Measurements from ENCODE around the gene CASD1.

CASD1 gene

DNA sequence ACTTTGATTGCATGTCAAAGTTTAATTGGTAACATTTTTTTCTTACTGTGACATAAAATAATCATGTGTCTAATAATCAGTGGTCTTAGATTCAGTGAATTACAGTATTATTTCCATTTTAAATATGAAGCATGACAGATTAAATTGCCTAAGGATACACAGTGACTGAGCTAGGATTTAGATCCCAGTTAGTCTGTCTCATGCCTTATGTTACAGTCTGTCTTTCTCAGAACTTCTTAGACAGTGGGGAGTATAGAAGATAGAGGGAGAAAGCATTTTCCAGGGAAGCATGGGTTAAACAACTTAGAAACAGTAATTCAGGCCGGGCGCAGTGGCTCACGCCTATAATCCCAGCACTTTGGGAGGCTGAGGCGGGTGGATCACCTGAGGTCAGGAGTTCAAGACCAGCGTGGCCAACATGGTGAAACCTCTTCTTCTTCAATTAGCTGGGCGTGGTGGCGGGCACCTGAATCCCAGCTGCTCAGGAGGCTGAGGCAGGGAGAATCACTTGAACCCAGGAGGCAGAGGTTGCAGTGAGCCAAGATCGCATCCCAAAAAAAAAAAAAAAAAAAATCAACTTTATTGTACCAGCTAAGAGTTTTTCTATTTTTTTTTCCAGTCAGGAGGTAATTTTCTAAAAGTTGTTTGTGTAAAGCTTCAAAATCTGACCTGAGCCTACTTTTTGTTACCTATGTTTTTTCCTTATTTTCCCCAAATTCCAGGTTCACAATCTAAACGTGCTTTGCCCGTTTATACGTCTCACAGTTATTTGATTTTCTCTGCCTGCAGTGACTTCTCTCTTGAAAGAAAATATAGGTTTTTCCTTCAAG is 3.3 kb downstream of the CASD1 start:
- peak; percentile 11 for DNase-seq (ENCODE audit: low spot score)

DNA sequence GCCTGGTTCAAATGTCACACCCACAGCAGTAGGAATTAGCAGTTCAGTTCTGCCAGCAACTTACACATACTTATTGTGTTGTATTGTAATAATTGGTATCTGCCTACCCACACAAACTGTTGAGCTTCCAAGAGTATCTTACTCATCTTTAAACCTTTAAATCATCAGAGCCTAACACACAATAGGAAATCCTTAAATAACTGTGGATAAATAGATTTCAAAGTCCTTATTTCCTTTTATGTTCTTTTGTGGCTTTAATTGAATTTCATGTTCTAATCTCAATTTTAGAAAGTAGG is 3.9 kb downstream of the CASD1 start:
- no peak for DNase-seq (ENCODE audit: low spot score)

DNA sequence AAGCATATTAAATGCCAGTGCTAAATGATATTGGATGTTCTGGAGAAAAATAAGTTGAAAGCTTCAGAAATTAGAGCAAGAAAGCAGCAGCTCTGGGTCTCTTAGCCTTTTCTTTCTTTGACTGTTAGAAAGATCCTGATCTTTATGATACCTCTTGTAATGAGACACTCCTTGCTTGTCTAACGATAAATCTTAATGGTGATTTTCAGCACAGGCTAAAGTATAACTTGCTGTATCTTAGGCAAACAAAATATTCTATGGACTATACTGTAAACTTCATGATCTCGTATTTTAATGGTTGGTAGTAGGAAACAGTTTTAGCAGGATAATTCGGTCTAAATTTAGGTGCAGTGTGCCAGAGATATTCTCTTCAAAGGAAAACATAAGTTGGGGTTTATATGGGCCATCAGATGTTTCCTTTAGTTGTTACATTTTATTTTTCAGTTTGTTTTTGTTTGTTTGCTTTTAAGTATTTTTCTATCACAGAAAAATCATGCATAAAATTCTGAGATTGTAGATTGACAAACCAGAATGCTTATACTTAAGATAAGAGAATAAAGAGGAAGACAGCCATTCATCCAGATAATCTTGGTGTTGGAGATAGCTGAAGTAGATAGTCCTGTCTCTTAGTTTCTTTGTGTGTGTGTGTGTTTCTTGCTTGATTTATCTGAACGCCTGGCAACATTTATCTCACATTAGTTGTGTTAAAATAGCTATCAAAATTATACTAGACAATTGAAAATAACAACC is 4.7 kb downstream of the CASD1 start:
- peak; percentile 21 for DNase-seq (ENCODE audit: low spot score)

DNA sequence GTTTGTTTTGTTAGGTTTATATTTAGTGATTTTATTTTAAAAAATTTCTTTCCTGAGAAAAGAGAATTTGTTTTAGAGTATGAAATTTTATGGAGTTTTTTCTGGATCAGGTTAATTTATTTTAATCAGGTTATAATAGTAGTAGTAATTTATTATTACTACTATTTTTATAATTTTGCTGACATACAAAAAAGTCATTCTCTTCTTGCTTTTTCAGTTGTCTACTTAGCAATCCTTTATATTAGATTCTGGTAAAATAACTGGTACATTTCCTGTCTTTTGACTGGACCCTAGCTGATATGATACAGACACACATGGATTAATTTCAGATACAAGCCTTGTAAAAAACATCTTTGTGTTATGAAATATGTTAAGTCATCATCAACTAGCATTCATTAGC is 5.3 kb downstream of the CASD1 start:
- no peak for DNase-seq (ENCODE audit: low spot score)

DNA sequence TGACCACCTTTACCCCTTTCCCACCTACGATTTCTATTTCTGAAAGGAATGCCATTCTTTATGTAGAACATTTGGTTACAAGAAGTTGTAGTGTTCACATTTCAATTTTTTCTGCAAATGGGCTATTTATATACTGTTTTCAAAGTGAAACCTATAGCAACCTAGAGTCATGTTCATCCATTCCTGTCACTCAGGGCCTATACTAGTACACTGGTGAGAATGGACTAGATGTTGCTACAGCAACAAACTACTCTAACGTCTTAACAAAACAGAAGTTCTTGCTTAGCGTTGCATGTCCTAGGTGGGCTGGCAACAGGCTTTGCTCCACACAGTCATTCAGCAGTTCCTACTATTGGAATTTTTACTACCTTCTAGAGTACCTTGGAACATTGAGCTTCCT is 16.3 kb downstream of the CASD1 start:
- no peak for DNase-seq (ENCODE audit: low spot score)

DNA sequence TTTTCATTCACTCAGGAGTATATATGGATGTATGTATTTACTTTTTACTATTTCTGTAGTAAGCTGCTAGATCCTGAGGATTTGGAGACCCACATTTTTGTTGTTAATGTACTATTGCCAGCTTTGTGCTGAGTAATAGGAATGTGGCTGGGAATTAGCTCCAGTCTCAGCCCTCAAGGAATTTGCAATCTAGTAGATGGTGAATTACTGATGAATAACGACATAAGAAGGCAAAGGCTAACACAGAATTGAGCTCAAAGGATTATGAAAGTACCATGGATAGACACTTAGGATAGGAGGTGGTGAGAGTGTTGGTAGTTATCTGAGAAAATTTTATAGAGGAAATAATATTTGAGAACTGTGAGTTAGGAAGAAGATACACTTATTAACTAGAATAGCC is 19.9 kb downstream of the CASD1 start:
- DNase-seq (ENCODE audit: low spot score), result no peak

DNA sequence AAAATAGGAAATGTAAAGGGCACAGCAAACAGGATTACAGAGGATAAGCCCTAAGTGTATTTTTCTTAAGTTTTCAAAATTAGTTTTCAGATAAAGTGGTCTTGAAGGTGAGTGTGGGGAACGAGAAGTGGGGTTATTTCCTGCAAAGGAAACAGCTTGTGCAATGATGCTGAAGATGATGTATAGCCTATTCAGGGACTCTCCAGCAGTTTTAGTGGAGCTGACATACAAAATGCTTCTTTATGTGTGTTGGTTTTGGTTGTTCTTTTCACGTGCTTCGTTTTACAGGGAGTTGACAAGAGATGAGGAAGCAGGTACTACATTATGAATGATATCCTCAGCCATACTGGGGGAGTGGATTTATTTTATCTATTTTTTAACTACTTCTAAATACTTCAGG is 20.5 kb downstream of the CASD1 start:
- DNase-seq (ENCODE audit: low spot score), result no peak

DNA sequence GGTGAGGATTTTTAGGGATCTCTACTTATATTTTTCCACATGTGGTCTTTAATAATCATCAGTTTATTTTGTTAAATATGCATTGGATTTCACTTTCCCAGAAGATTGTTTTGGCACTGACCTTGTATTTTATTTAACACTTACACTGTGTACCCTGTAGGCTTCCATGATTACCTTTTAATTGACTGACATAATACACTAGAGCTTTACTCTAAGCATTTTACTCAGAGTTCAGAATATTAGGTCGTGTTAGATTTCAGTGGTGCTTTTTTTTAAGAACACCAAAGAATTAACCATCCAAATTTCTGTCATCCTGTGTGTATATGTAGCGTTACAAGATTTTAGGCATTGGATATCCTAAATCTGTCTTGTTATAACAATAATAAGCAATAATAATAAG is 23.1 kb downstream of the CASD1 start:
- no peak for DNase-seq (ENCODE audit: low spot score)

DNA sequence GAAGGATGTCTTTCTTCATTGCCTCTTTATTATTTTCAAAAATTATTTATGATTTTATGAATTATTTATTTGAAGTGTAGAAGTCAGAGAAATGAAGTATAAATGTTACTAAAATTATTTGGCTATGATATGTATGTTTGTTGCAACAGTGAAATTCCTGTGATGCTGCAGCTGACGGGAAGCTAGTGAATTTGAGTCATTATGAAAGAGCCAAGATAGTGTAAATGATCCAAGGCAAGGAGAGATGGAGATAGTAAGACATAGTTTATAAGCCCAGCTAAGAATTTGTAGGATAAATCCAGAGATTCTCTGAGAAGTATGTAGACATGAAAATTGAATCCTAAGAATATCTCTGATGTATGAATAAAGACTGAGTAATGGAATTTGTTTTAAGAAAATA is 30.8 kb downstream of the CASD1 start:
- no peak for DNase-seq (ENCODE audit: low spot score)

DNA sequence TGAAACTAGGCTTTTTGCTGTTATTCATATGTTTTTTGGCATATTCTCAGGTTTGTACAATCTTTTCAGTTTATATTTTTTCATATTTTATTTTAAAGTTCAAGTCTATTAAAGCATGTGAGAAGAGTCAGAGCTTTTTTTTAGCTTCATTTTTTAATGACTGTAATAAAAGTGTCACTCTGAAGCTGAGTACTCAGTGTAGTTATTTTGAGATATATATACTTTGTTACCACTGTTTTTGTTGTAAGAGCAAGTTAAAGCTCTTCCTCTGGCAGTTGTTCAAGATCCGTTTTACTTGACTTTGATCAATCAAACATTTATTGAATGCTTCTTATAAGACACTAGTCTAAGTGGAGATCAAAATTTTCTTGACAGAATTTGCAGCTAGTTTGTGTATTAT is 37.5 kb downstream of the CASD1 start:
- DNase-seq (ENCODE audit: low spot score), result no peak

DNA sequence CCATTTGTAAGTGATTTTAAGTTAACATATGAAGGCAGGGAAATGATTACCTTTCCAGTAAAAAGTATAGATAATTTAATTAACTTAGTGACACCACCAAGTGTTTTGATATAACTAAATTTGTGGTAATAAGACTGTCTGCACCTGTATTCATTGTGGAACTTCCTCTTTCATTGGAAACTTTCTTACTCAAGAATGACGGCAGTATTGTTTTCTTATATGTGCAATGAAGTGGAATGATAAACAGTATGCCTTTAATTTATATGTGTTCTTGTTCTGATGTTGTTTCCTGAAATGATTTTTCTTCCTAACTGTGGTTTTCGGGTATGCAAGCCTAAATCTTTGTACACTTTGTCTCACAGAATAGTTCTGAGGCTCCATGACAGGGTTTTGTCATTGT is 46.4 kb downstream of the CASD1 start:
- DNase-seq (ENCODE audit: low spot score), result no peak

DNA sequence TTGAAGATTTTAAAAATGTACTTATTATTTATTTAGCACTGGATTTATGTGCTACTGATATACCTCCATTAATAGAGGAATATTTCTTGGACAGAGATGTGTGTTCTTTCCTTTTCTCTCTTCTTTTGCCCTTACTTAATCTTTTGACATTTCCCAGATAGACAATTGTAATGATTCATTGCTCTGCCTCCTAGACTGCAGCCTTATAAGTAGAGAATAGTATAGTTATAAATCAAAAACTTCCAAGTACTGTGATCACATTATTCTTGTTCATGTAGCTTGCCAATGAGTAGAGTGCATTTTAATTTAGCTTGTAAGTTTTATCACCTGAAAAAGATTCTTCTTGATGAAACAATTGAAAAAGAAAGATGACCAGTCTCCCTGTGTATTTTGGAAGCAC is 47.6 kb downstream of the CASD1 start:
- no peak for DNase-seq (ENCODE audit: low spot score)

DNA sequence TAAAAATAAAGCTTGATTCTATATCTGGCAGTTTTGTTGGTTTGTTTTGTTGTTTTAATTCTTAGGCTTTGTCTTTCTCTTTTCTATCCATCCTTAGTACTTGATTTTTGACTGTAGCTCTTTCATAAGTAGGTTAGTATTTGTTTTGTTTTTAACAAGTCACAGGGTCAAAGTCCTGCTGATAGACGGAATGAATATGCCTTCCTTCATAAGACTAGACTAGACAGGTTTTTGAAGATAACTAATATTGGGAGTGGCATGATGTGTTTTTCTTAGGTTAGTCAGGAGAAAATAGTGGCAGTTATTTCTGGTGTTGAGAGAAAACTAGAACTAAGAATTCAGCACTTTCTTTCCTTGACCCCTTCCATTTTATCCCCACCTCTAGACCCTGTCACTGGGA is 50.4 kb downstream of the CASD1 start:
- DNase-seq (ENCODE audit: low spot score), result no peak

DNA sequence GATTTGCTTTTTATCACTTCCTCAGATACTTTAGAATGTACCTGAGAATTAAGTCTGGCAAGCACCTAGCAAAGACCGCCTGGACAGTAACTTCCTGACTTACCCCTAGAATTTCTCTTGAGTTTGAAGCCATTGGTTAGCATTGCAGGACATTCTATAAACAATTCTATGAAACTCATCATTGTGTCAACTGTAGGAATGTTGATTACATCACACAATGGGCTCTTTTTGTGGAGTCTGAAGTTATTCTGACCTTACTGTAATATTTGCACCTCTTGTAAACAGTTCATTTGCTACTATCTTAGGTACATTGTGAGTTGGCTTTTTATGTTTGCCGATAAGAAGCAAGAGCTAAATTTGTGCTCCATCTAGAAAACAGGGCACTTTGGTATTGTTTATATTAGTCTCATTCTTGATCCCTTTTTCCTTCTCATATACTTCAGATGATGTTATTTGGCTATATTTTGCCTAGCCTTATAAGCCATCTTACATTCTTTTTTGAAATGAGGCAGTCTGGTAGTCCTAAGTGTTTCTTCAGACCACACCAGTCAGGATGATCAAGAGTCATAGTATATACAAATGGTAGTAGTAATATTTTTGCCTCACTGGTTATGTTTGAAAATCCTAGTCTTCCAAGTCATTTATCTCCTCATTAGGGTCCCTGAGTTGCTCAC is 52.4 kb downstream of the CASD1 start:
- DNase-seq (ENCODE audit: low spot score), result no peak

DNA sequence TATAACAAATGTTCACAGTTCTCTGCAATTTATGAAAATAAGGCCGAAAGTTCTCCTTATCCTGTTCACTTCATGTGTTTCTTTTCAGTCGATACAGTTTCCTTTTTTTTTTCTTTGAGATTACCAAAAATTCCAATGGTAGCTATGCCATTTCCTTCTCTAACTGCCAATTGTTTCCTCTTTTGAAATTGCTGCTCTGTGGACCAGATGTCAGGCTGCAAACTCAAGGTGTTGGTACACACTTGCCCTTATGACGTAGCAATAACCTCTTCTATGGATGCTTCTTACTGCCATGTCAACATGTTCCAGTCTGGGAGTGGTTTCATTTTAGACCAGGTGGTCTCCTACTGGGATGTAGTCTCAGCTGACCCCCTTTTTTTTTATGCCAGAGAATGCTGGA is 52.9 kb downstream of the CASD1 start:
- DNase-seq (ENCODE audit: low spot score), result no peak

DNA sequence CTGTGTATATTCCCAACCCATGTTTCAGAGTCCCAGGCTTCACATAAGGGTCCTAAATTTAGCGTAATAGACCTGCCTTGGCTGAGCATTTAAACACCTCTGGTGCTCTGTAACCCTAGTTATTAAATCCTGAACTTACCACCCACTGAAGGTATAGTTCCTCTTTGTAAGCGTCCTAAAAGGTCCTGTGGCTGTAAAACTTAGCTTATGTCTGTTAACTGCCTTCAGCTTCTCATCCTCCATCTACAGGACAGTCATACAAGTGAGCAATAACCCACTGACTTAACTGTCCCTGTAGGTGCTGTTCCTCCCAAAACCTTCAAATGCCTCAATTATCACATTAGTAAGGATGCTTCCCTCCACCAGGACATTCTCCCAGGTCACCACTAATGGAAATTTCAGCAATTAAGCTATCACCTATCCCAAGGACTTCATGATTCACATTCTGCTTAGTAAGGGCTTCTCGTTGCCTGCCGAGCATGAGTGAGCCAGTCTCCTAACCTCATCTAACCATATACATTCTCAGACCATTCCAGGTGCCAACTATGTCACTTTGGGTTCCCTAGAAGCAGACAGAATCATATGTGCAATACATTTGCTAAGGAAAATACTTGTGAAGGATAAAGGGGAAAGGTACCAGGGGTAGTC is 55.8 kb downstream of the CASD1 start:
- DNase-seq (ENCODE audit: low spot score), result no peak

DNA sequence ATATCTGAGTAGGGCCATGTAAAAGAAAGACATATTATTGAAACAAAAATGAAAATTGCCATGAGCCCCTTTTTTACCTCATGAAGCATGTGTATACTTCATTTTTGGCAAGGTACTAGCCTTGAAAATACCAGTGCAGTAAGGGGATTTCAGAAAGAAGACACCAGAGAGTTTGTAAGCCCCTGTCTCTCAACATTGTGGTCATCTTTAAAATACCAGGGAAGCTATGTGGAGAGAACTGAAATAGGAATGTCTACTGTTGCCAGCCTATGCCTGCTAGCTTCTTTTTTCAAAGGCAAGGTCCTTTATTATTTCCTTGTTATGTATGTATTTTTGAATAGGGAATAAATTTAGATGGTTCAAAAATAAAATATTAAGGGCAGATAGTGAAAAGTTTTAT is 57.8 kb downstream of the CASD1 start:
- DNase-seq (ENCODE audit: low spot score), result no peak

DNA sequence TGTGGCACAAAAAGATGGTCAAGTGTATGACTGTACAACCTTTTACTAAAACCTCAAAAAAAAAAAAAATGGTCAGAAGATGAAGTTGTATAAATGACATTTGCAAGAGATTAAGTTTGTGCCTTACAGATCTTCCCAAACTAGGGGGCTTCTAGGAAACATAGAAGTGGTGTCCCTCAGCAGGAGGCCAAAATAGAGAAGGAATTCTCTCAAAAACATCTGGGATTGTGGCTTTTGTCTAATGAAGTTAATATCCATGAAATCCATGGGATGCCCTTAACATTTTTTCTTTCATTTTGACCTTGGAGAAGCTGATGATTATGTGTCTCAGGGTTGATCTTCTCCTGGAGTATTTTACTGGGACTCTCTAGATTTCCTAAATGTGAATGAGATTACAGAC is 62.2 kb downstream of the CASD1 start:
- DNase-seq (ENCODE audit: low spot score), result no peak

DNA sequence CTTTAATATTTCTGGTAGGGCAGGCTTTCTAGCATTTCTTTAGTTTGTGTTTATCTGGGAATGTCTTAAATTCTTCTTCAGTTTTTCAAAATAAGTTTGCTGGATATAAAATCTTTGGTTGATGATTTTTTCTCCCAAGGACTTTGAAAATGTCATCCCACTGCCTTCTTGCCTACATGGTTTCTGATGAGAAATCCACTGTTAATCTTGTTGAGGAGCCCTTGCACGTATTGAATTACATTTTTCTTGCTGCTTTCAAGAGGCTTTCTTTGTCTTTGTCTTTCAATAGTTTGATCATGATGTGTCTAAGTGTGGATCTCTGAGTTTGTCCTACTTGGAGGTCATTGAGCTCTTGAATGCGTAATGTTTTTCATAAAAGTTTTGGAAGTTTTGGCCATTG is 66.0 kb downstream of the CASD1 start:
- no peak for DNase-seq (ENCODE audit: low spot score)

DNA sequence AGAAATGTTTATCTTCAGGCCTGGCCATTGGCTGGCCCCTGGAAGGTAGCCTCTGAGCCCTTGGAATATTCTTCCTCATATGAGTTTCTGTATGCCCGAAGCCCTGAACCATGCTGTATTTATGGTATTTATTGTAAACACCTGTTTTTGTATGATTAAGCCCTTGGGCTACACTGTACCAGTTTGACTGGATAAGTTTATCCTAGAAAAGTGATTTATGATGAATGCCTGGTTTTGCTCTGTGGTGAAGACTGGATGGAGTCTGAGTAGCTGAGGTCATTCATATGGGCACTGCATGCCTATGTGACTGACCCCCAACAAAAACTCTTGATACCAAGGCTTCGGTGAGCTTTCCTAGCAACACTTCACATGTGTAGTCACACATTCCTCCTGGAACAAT is 66.7 kb downstream of the CASD1 start:
- no peak for DNase-seq (ENCODE audit: low spot score)

DNA sequence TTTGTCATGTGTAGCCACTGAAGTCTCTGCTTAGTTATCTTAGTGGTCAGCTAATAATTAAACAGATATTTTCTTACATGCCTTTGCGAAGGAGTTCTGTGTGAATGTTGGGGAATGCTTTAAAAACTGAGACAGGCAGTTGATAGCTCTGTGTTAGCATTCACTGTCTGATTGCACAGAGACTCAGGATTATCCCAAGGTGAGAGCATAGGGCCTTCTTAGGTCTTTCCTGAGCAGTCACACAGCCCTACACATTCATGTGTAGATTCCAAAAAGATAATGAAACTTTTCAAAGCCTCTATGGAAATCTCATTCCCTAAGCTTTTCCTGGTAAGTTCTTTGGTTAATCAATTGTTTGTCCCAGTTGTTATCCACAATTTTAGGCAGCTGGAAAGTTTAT is 67.7 kb downstream of the CASD1 start:
- no peak for DNase-seq (ENCODE audit: low spot score)

DNA sequence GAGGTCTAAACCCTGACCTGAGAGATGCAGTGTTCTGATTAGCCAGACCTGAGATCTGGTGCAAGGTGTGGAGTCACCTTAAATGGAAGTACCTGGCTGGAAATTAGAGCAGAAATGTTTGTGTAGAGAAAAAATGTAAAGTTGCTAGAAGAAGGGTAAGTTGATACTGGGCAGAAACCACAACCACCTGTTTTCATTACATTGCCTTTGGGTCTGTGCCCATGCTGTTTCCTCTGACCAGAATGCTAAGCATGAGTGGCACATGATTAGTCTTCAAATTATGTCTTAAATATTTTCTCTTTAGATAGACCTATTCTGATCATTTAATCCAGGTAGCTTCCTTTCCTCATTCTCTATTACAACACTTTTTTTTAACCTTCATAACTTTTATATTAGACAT is 69.0 kb downstream of the CASD1 start:
- DNase-seq (ENCODE audit: low spot score), result no peak

DNA sequence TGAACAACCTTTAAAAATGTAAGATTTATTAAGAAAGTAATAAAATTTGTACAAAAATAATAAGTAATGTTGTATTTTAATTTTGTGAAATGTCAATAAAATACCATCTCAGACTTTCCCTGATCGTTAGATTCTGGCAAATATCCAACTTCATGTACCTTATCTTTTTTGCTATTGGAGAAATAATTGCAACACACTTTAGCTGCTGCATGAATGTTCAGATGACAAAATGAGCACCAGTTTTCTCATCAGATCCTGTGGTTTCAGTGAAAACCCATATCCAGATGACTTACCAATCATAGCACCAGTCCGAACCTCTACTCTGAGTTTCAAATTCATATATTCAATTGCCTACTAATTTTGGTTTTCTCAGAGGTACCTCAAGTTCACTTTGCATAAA is 69.9 kb downstream of the CASD1 start:
- no peak for DNase-seq (ENCODE audit: low spot score)
